Stimulated activated CD4-positive, alpha-beta T cell treated with anti-CD3 and anti-CD28 coated beads, Interleukin-12 subunit alpha, Interleukin-12 subunit beta, amount 100 ng/mL, for 48 hours (primary cell): ENCODE results near the gene CDH20.

Source experiments
- DNase-seq, 3 donors: peaks; one replicate each; pipeline ENCODE4 v3.0.0-alpha.2; 2020; ENCODE audit warnings: low read depth in 2 of 3, low spot score in 1 of 3

CDH20 gene

GRCh38 chr18:61420218-61420885 is 87.1 kb downstream of the CDH20 start:
- DNase-seq: no peak

GRCh38 chr18:61426492-61427053 is 93.3 kb downstream of the CDH20 start:
- no peak for DNase-seq

GRCh38 chr18:61428266-61428665 is 95.0 kb downstream of the CDH20 start:
- no peak for DNase-seq

GRCh38 chr18:61432590-61432989 is 99.4 kb downstream of the CDH20 start:
- no peak for DNase-seq

GRCh38 chr18:61435064-61435652 is 101.9 kb downstream of the CDH20 start:
- DNase-seq: no peak

GRCh38 chr18:61443081-61443725 is 110.0 kb downstream of the CDH20 start:
- no peak for DNase-seq

- DNase-seq: no peak
Observed at GRCh38 chr18:61448316-61448715, 115.1 kb downstream of the CDH20 start.

GRCh38 chr18:61459896-61460648 is 126.8 kb downstream of the CDH20 start:
- no peak for DNase-seq

GRCh38 chr18:61464551-61465142 is 131.4 kb downstream of the CDH20 start:
- DNase-seq: no peak

- DNase-seq: no peak
Observed at GRCh38 chr18:61466736-61467135, 133.5 kb downstream of the CDH20 start.

- DNase-seq: no peak
Observed at GRCh38 chr18:61470031-61470674, 136.9 kb downstream of the CDH20 start.

GRCh38 chr18:61471541-61471940 is 138.3 kb downstream of the CDH20 start:
- DNase-seq: no peak

- no peak for DNase-seq
Observed at GRCh38 chr18:61471942-61472341, 138.7 kb downstream of the CDH20 start.

GRCh38 chr18:61474341-61474740 is 141.1 kb downstream of the CDH20 start:
- no peak for DNase-seq

GRCh38 chr18:61474918-61475317 is 141.7 kb downstream of the CDH20 start:
- DNase-seq: no peak

- DNase-seq: no peak
Observed at GRCh38 chr18:61475931-61476330, 142.7 kb downstream of the CDH20 start.

GRCh38 chr18:61489334-61489733 is 156.1 kb downstream of the CDH20 start:
- DNase-seq: no peak

- DNase-seq: no peak
Observed at GRCh38 chr18:61496374-61496773, 163.1 kb downstream of the CDH20 start.

- no peak for DNase-seq
Observed at GRCh38 chr18:61497422-61497821, 164.2 kb downstream of the CDH20 start.

GRCh38 chr18:61502472-61502871 is 169.2 kb downstream of the CDH20 start:
- DNase-seq: peak in 2 of 3 donors; percentile 0 to 9

- DNase-seq: no peak
Observed at GRCh38 chr18:61503688-61504087, 170.5 kb downstream of the CDH20 start.
